DMS79 (cell line): ENCODE measurements around the gene MBNL1.
"Not testable (repeated sequence)": the region's sequence is repeated elsewhere in the genome, so short reads cannot be mapped to it uniquely, and the experiment has no call there.

Experiments
- DNase-seq: peaks from one replicate; lab custom pipeline; 2025; lab: John Stamatoyannopoulos, UW

MBNL1 gene

DNA sequence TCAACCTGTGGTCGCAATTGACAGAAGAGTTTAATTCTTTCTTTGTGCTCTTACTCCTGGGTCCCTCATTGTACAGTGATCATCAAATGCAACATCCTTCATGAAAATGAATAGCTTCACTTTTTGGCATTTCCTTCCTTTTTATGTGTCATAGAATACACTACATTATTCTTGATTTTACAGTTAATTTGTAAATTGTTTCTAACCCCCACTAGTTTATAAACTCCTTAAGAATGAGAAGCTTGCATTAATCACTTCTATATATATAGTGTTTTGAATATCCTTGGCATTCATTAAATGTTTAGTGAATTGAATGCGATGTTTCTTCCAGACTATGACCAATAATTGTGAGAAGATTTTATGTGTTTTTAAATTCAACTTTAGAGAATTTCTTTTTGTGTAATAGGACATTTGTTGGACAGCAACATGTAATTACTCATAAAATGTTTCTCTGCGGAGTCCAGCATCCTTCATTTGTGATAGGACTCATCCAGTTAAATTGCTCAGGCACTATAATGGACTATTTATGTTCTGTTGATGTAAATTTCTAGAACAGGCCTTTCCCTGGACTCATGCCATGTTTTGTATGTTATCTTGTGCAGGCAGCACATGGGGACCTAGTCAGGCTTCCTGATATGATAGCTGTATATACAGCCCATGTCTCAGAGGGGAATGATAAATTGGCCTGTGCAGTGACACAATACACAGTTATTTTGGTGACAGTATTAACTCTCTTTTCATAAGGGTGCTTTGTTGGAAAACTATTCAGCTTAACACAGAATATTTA is 51.3 kb downstream of the MBNL1 start:
- no peak for DNase-seq

GRCh38 chr3:152321200-152321954 is 52.6 kb downstream of the MBNL1 start:
- DNase-seq = no peak

GRCh38 chr3:152321955-152322377 is 53.2 kb downstream of the MBNL1 start:
- no peak for DNase-seq

DNA sequence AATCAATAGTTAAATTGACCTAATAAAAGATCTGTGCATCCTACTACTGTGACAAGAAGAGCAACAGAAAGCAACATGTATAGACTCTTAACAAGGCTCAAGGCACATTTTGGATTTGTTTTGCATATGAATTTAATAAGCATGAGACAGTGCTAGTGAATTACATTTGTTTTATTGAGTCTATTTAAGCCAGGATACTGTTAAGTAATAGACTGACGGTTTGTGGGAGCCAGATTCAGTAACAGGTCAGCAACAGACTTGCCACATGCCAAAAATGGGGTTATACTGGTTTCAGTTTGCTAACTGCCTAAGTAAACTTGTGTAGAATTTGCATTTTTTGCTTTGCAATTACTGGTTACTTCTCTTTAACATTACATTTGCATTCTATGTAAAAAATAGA is 54.0 kb downstream of the MBNL1 start:
- DNase-seq = no peak

GRCh38 chr3:152323834-152324233 is 55.1 kb downstream of the MBNL1 start:
- DNase-seq = no peak

DNA sequence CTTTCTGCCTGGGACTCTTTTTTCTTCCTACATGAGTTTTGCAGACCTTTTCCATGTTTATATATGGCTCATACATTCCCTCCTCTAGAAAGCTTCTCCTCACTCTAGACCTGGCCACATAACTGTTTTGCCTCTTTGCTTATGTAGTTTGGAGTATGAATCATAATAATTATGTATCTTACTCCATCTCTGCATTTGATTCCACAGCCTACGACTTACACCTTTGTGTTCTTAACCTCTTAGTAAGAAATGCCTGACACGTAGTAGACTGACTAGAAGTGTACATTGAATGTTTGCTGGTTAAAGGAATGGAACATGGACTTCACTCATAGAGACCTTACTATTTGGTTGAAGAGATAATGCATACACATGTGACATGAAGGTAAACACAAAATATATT is 56.4 kb downstream of the MBNL1 start:
- no peak for DNase-seq

DNA sequence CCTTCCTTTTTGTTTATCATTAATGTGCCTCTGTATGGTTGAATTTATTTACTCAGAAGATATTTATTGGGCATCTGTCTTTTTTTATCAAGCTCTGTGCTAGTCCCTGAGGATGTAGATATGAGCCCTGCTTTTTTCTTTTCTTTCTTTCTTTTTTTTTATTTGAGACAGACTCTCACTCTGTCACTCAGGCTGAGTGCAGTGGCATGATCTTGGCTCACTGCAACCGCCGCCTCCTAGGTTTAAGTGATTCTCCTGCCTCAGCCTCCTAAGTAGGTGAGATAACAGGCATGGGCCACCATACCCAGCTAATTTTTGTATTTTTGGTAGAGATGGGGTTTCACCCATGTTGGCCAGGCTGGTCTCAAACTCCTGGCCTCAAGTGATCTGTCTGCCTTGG is 58.5 kb downstream of the MBNL1 start:
- no peak for DNase-seq

DNA sequence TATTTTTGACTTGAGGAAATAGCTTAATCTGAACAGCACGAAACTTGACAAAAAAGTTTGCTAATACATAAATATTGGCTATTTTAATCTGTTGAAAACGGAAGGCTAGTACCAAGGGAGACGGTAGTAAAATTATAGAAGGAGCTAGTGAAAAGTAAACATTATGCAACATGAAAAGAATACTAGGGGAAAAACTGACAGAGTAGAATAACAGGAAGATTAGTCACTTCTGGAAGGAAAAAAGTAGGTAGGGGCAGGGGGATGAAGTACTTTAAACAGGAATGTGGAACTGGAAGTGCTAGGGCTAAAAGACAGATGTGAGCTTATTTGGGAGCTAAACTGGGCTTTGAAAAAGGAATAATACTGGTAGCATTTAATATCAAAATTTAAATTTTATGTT is 60.1 kb downstream of the MBNL1 start:
- no peak for DNase-seq

DNA sequence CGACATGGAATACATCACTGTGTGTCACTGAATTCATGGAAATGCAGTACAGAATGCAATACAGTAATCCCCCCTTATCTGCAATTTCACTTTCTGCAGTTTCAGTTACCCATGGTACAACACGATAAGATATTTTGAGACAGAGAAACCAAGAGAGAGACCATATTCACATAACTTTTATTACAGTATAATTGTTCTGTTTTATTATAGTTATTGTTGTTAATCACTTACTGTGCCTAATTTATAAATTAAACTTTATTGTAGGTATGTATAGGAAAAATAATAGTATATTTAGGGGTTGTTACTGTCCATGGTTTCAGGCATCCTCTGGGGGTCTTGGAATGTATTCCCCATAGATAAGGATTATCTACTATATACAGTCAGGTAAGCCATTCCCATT is 61.8 kb downstream of the MBNL1 start:
- no peak for DNase-seq

- DNase-seq = no peak
Observed at GRCh38 chr3:152331018-152331541, 62.4 kb downstream of the MBNL1 start.

GRCh38 chr3:152331998-152332397 is 63.3 kb downstream of the MBNL1 start:
- DNase-seq = no peak

DNA sequence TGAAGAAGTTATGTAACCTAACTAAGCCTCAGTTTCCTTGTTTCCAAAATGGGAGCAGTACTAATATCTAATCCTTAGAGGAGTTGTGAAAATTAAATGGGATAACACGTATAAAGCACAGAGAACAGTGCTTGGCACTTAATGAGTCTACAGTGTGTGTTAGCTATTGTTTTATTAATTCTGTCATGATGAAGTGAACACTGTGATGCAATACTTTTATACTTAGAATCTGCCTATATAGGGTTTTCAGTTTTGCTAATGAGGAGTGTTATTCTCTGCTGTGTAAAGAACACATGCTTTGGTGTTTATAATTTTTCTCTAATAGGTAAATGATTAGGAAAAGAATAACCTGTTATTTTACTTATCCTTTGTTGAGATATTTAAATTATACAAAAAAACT is 65.2 kb downstream of the MBNL1 start:
- DNase-seq = no peak

GRCh38 chr3:152334761-152335160 is 66.0 kb downstream of the MBNL1 start:
- DNase-seq = no peak

- DNase-seq = no peak
Observed at GRCh38 chr3:152335273-152335672, 66.5 kb downstream of the MBNL1 start.

- DNase-seq = not testable (repeated sequence)
Observed at GRCh38 chr3:152337337-152337736, 68.6 kb downstream of the MBNL1 start.

DNA sequence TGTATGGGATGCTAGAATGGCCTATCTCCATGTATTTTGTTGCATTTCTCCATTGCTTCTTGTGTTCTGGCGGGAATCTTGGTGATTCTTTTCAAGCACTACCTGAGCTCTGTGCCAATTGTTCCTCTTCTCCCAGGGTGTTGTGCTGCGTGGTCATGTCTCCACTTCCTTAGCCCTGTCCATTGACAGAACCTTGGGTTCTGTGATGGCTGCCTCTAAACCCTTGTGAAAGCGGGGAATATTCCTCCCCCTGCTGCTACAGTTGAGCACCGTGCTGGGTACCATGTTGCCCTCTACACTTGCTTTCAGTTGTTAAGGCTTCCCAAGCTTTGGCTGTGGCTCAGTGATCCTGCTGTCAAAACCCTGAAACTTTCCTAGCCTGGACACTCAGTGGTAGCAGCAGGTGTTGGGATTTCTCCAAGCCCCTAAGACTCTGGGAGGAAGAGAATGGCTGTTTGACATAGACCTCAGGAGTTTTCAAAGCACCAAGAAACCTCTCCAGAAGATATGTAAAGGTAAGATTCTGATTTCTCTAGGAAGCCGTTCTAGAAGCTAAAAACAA is 69.5 kb downstream of the MBNL1 start:
- no peak for DNase-seq

DNA sequence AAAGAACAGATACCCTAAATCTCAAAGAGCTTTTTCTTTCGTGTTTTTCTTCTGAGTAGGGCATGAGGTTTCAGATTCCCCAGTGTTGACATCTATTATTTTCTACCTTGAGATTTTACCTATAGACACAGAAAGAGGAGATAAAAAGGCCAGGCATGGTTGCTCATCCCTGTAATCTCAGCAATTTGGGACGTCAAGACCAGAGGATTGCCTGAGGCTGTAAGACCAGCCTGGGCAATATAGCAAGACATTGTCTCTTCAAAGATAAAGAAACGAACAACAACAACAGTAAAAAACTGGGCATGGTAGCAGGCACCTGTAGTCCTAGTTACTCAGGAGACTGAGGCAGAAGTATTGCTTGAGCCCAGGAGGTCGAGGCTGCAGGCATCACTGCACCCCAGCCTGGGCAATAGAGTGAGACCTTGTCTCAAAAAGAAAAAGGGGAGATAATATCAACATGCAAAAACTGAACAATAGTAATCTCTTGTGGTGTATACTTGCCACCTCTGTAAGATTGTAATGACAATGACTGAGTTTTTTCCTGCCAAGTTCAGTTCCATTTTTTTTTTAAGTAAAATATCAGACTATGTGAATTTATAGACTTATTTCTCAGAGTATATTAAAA is 71.3 kb downstream of the MBNL1 start:
- DNase-seq = no peak

DNA sequence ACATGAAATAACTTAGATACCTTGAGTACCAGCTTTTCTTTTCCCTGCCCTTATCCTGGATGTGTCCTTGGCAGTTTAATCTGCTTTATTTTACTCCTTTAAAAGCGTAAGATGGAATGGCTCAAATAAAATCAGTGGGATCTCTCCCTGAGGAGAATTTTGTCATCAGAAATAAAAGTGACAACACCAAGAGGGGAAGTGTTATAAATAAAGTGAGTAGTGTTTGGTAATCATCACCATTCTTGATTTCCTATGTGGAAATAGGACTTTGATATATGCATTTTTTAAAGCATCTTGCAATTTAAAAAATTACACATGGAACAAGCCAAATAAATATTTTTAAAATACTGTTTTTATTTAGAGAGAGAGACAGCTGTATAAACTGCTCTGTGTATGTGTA is 76.5 kb downstream of the MBNL1 start:
- DNase-seq = no peak

DNA sequence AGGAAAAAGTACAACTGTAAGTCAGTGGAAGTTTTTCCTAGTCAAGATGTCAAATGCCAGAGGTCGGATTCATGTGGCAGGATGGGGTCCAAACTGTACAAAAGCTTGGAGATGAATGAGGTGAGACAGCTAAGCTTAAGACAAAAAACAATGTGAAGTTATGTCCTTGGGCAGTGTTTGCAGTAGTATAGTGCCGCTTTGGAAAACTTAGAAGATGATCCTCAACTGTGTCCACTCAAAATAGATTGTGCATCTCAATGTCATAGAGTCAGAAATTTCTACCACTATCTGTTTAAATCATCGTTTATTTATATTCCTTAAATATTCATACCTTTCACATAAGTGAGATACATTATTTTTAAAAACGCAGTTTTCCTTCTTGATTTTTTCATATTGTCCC is 77.3 kb downstream of the MBNL1 start:
- DNase-seq = no peak

DNA sequence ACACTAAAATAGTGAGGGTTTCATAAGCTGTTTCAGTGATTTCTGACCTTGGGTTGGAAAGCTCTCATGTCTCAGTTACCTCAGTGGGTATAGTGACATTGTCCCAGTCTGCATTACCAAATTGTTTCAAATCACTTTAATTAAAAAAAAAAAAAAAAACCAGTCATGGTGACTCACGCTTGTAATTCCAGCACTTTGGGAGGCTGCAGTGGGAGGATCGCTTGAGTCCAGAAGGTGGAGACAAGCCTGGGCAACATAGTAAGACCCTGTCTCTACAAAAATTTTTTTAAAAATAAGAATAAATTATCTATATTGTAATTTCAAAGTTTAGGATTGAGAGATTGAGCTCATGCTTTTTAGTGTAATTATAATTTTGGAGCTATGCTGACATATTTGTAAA is 78.0 kb downstream of the MBNL1 start:
- no peak for DNase-seq

DNA sequence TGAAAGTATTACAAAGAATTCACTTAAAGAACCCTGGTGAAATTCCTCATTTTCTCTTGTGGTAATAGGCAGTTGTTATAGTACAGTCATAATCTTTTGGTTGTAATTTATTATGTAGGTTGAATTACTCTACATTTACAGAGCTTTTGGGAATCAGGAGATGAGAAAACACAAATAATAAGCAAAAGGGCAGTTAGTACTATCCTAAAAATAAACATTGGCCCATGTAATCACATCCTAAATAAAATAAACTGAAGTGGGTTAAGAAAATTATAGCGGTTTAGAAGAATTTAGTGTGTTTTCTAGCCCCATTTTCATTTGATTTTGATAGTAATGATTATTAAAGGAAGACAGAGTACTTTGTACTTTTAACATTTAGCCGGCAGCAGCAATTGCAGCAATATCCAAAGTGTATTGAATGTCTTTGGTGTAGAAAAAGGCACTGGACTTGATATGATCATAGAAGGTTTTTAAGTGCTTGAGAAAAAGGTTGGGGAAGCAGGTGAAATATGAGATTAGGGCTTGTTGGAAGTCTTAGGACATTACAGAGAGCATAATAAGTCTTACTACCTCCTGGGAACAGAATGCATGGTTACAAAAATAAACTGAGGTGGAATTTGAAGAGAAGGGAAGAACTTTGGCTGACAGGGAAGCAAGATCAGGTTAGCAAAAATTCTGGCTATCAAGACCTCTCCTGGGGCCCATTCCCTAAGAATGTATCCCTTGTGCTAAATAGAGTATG is 79.9 kb downstream of the MBNL1 start:
- no peak for DNase-seq

- no peak for DNase-seq
Observed at GRCh38 chr3:152349392-152349791, 80.7 kb downstream of the MBNL1 start.
